HEK293 (cell line): Measurements from ENCODE around the gene ATP5PB.

Experiments
- ZNF585B ChIP-seq: fragments of 450-650 bp; formaldehyde crosslinking; IDR thresholded peaks from 2 replicates; pipeline ENCODE4 v1.5.1; 2016; ENCODE audit warnings: missing biosample characterization, missing genetic modification characterization
- TF ChIP-seq, protein P1 (sequence below): fragments of 450-650 bp; IDR thresholded peaks from 2 replicates; pipeline ENCODE4 v1.5.1; 2018; ENCODE audit warnings: missing biosample characterization, missing genetic modification characterization

- TF ChIP-seq ZNF585B (tag by site-specific recombination) = no peak
- TF ChIP-seq, protein P1, sequence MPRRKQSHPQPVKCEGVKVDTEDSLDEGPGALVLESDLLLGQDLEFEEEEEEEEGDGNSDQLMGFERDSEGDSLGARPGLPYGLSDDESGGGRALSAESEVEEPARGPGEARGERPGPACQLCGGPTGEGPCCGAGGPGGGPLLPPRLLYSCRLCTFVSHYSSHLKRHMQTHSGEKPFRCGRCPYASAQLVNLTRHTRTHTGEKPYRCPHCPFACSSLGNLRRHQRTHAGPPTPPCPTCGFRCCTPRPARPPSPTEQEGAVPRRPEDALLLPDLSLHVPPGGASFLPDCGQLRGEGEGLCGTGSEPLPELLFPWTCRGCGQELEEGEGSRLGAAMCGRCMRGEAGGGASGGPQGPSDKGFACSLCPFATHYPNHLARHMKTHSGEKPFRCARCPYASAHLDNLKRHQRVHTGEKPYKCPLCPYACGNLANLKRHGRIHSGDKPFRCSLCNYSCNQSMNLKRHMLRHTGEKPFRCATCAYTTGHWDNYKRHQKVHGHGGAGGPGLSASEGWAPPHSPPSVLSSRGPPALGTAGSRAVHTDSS (tag by site-specific recombination) = no peak
Observed at GRCh38 chr1:111474521-111474920, 25.3 kb downstream of the ATP5PB start.
